ENCODE data around the gene CBLB.

GRCh38 chr3:105793040-105793439, 75.8 kb downstream of the CBLB start:
- no peak for TF ChIP-seq CTCF (IDR thresholded peaks at IDR 0.05)
- no peak for TF ChIP-seq POLR2A (IDR thresholded peaks at IDR 0.05)

Measured in prostate gland (tissue), 2 donors.